HepG2 (cell line): ENCODE results near the gene RGS14. TPM values are rescaled to one million over a fixed set of nuclear protein-coding genes. Genes with fewer than 3 reads are reported as not detected.
A peak's percentile ranks its signal among the peaks of the same experiment; 100 is the strongest.

Source experiments
- ARHGAP35 ChIP-seq: sonication (generic); formaldehyde crosslinking; IDR thresholded peaks from 2 replicates; pipeline ENCODE4 v1.9.0; 2022; ENCODE audit warnings: mild to moderate bottlenecking, inconsistent platforms, moderate library complexity, missing genetic modification reagents, borderline replicate concordance
- ASH2L ChIP-seq: fragments of 300-600, 200-600 bp; sonication (generic); IDR thresholded peaks from 2 replicates; pipeline ENCODE4 v1.7.0; 2017; ENCODE audit warnings: low read depth, mild to moderate bottlenecking, moderate library complexity, mixed read lengths, low read length; ENCODE audit not compliant: insufficient read length
- BCL3 ChIP-seq: sonication (generic); formaldehyde crosslinking; IDR thresholded peaks from 2 replicates; pipeline ENCODE4 v1.5.1; 2020; ENCODE audit warnings: mild to moderate bottlenecking, missing genetic modification reagents, moderate library complexity
- GPBP1L1 ChIP-seq: sonication (generic); formaldehyde crosslinking; IDR thresholded peaks from 2 replicates; pipeline ENCODE4 v1.5.0; 2020; ENCODE audit warnings: mild to moderate bottlenecking, missing genetic modification reagents
- IKZF5 ChIP-seq: IDR thresholded peaks from 2 replicates; pipeline ENCODE4 v1.6.1; 2018; ENCODE audit warnings: missing genetic modification reagents, mild to moderate bottlenecking, missing compliant biosample characterization
- MAX ChIP-seq: IDR thresholded peaks from 2 replicates; pipeline ENCODE4 v1.6.1; 2012; ENCODE audit warnings: inconsistent platforms
- MIER2 ChIP-seq: IDR thresholded peaks from 2 replicates; pipeline ENCODE4 v1.6.1; 2016; ENCODE audit warnings: missing biosample characterization, missing genetic modification reagents
- MYC ChIP-seq: sonication (generic); formaldehyde crosslinking; IDR thresholded peaks from 2 replicates; pipeline ENCODE4 v1.9.0; 2021; ENCODE audit warnings: missing genetic modification reagents, borderline replicate concordance
- NR2F1 ChIP-seq, 2 experiments: fragments of 450-650 bp in 1 of 2; formaldehyde crosslinking in 1 of 2; IDR thresholded peaks; 2 replicates each; pipeline versions ENCODE4 v1.5.0 to v1.6.1; 2016 to 2020; ENCODE audit warnings: mild to moderate bottlenecking in 1 of 2, missing compliant biosample characterization in 1 of 2, missing genetic modification reagents in 1 of 2, moderate library complexity in 1 of 2
- REPIN1 ChIP-seq: sonication (generic); formaldehyde crosslinking; IDR thresholded peaks from 2 replicates; pipeline ENCODE4 v1.8.0; 2022; ENCODE audit warnings: missing genetic modification reagents, low read depth, mild to moderate bottlenecking, borderline replicate concordance
- SP1 ChIP-seq, 2 experiments: fragments of 450-650 bp in 1 of 2; sonication (generic) in 1 of 2; formaldehyde crosslinking in 1 of 2; IDR thresholded peaks; 2 replicates each; pipeline versions ENCODE4 v1.4.0 to v1.6.1; 2016 to 2020; ENCODE audit warnings: missing genetic modification reagents in 1 of 2
- SP5 ChIP-seq: IDR thresholded peaks from 2 replicates; pipeline ENCODE4 v1.6.1; 2016; ENCODE audit warnings: low read depth, borderline replicate concordance
- SPEN ChIP-seq: sonication (generic); formaldehyde crosslinking; IDR thresholded peaks from 2 replicates; pipeline ENCODE4 v1.5.1; 2020; ENCODE audit warnings: low read depth, mild to moderate bottlenecking, missing genetic modification reagents
- ZBTB25 ChIP-seq: IDR thresholded peaks from 2 replicates; pipeline ENCODE4 v1.6.1; 2018; ENCODE audit warnings: missing genetic modification reagents
- ZBTB38 ChIP-seq: sonication (generic); formaldehyde crosslinking; IDR thresholded peaks from 2 replicates; pipeline ENCODE4 v1.5.1; 2020; ENCODE audit warnings: mild to moderate bottlenecking, missing genetic modification reagents
- ZC3H4 ChIP-seq: sonication (generic); formaldehyde crosslinking; IDR thresholded peaks from 2 replicates; pipeline ENCODE4 v1.4.0; 2020; ENCODE audit warnings: missing genetic modification reagents, borderline replicate concordance
- ZFAT ChIP-seq: sonication (generic); formaldehyde crosslinking; conservative IDR thresholded peaks from 2 replicates; pipeline ENCODE4 v1.8.1; 2023; ENCODE audit warnings: missing genetic modification reagents, inconsistent platforms
- ZNF33A ChIP-seq: sonication (generic); formaldehyde crosslinking; IDR thresholded peaks from 2 replicates; pipeline ENCODE4 v1.5.1; 2020; ENCODE audit warnings: missing genetic modification reagents, mild to moderate bottlenecking, moderate library complexity, borderline replicate concordance
- ZNF724P ChIP-seq: sonication (generic); formaldehyde crosslinking; IDR thresholded peaks from 2 replicates; pipeline ENCODE4 v1.8.0; 2022; ENCODE audit warnings: missing genetic modification reagents, borderline replicate concordance
- ZNF879 ChIP-seq: sonication (generic); formaldehyde crosslinking; IDR thresholded peaks from 2 replicates; pipeline ENCODE4 v1.8.1; 2023; ENCODE audit warnings: missing genetic modification reagents
- ZSCAN25 ChIP-seq: sonication (generic); formaldehyde crosslinking; IDR thresholded peaks from 2 replicates; pipeline ENCODE4 v1.8.0; 2022; ENCODE audit warnings: mild to moderate bottlenecking, missing genetic modification reagents
- polyA plus RNA-seq, 8 experiments: library from polyadenylated mRNA; depleted of rRNA in 3 of 8; stranded (reverse) in 7 of 8; unstranded in 1 of 8; fragments of >200 nt; fragmentation: Illumina TruSeq in 4 of 8; extraction: Trizol in 4 of 8; gene quantifications; 2 replicates each; pipeline versions ENCODE4 v1.2.1 to v1.2.3, GENCODE V29; 2011 to 2016; ENCODE audit warnings: low read depth in 4 of 8, missing spikeins in 1 of 8, mixed read lengths in 1 of 8; ENCODE audit not compliant: insufficient read depth in 1 of 8
- total RNA-seq, 5 experiments: library from RNA; depleted of rRNA; stranded (reverse); fragments of >200 nt; fragmentation: Illumina TruSeq; extraction: Trizol; gene quantifications; 2 replicates each; pipeline ENCODE4 v1.2.3, GENCODE V29; 2016; ENCODE audit warnings: low read depth in 1 of 5

The RGS14 gene
- total and polyA plus RNA-seq, 2 of the 13 experiments (the other 11 are each of a cell fraction or from before 2014, with no cell fraction given): 11.1 to 17.2 TPM

- no peak for TF ChIP-seq ASH2L
- 0 out of 2 replicates have a peak, but pooled peaks have one; percentile 24 for TF ChIP-seq ZSCAN25
- TF ChIP-seq IKZF5 (CRISPR knock-in tag): 0 out of 2 replicates have a peak, but pooled peaks have one; percentile 27
- TF ChIP-seq SPEN: 0 out of 2 replicates have a peak, but pooled peaks have one; percentile 25
- no peak for TF ChIP-seq NR2F1 (CRISPR knock-in tag; IDR thresholded peaks at IDR 0.05)
- TF ChIP-seq MIER2 (CRISPR knock-in tag): no peak
- TF ChIP-seq ZBTB25 (CRISPR knock-in tag): no peak
- no peak for TF ChIP-seq ZNF33A (CRISPR knock-in tag)
- 0 out of 2 replicates have a peak, but pooled peaks have one; percentile 9 for TF ChIP-seq SP5 (CRISPR knock-in tag)
- no peak for TF ChIP-seq ZNF879 (CRISPR knock-in tag)
- no peak for TF ChIP-seq ZBTB38 (CRISPR knock-in tag)
- TF ChIP-seq BCL3: peak; percentile 31; the same call in 1 of the 2 replicates
- TF ChIP-seq ZFAT (CRISPR knock-in tag): no peak
- TF ChIP-seq SP1 (IDR thresholded peaks at IDR 0.05): no peak
- TF ChIP-seq SP1 (CRISPR knock-in tag; IDR thresholded peaks at IDR 0.05): peak; percentile 38; the same call in 1 of the 2 replicates
- TF ChIP-seq ZC3H4: no peak
- no peak for TF ChIP-seq REPIN1 (CRISPR knock-in tag)
- TF ChIP-seq MYC (CRISPR knock-in tag): 0 out of 2 replicates have a peak, but pooled peaks have one; percentile 26
- TF ChIP-seq ZNF724P (CRISPR knock-in tag): no peak
- no peak for TF ChIP-seq GPBP1L1 (CRISPR knock-in tag)
- TF ChIP-seq MAX: 0 out of 2 replicates have a peak, but pooled peaks have one; percentile 32
- TF ChIP-seq ARHGAP35 (CRISPR knock-in tag): no peak
These were observed 5.1 kb downstream of the RGS14 start (continued) for GRCh38 chr5:177362610-177363507.
